TTC549 (cell line): ENCODE measurements around the gene OGFR.
"Not testable (repeated sequence)": the region's sequence is repeated elsewhere in the genome, so short reads cannot be mapped to it uniquely, and the experiment has no call there.

Source experiments
- FAIRE-seq: peaks from 2 replicates; lab custom pipeline; 2012; peaks lifted over from hg19 to GRCh38; lab: Jason Lieb, UNC

OGFR gene

DNA sequence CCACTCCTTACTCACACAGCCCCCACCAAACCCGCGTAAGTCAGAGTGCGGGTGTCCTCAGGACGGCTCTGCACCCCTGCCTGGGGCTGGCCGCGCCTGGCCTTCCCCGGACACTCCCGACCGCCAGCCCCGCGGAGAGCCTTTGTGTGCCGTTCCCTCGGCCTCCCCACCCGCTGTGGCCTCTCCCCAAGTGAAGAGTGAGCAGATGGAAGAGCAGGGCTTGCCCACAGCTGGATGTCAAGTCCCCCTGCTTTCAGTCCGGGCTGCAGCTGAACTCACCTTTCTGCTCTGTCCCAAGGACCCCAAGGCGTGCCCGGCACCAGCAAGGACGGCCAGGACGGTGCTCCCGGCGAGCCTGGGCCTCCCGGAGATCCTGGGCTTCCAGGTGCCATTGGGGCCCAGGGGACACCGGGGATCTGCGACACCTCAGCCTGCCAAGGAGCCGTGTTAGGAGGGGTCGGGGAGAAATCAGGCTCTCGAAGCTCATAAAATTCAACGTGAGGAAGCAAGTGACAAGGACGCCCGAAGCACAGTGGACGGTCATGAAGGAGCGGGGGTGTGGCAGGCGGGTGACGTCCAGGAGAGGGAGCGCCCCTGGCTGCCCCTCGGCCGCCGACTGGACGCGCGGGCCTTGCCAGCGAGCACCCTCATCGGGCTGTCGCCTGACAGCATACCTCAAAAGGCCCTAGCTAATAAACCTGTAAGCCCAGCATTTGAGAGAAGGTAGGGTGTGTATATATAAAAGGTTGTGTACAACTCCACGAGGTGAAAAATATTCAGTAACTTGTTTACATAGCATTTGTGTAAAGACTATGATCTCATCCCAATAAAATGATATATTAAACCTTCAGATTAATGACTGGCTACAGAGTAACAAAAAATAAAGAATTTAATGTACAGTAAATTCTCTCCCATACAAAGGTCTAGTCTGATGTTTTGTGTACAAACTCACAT lies 35.9 kb downstream of the OGFR start:
- no peak for FAIRE-seq

DNA sequence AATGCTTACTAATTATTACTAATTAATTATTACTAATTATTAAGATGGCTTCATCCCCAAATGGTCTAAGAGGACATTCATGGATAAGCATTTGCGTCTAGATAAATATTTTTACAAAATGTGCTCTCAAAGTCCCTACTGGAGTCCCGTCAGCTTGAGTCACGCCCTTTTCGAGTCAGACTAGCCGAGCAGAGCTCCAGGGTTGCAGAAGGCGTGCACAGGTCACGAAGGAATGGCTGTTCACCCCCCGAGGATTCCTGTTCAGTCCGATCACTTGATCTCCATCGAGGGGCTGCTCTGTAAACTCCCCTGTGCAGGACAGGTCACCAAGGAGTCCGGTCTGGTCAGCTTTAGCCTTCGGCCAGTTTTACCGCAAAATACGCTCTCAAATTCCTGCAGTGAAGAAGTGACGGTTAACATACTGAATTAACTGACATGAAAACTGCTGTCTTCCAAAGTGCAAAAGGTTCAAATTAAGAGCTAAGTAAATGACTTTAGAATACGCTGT lies 37.1 kb downstream of the OGFR start:
- no peak for FAIRE-seq

DNA sequence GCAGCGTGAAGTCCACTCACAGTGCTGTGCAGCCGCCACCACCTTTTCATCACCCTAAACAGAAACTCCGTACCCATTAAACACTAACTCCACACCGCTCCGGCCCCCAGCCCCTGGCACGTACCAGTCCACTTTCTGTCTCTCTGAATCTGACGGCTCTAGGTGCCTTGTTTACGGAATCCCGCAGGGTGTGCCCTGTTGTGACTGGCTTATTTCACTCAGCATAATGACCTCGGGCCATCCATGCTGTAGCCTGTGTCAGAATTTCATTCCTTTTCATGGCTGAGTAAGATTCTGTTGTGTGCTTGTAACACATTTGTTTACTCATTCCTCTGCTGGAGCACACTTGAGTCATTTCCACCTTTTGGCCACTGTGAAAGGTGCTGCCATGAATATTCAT lies 39.0 kb downstream of the OGFR start:
- FAIRE-seq = no peak

DNA sequence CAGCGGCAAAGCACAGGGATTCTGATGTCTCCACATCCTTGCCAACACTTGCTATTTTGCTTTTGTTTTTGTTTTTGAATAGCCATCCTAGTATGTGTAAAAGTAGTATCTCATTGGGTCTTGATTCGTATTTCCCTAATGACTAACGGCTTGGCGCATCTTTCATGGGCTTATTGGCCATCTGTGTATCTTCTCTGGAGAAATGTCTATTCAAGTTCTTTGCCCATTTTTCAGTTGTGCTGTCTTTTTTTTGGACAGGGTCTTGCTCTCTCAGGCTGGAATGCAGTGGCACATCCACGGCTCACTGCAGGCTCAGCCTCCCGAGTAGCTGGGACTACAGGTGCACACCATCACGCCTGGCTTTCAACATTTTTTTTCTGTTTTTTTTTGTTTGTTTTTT lies 39.5 kb downstream of the OGFR start:
- FAIRE-seq = no peak

DNA sequence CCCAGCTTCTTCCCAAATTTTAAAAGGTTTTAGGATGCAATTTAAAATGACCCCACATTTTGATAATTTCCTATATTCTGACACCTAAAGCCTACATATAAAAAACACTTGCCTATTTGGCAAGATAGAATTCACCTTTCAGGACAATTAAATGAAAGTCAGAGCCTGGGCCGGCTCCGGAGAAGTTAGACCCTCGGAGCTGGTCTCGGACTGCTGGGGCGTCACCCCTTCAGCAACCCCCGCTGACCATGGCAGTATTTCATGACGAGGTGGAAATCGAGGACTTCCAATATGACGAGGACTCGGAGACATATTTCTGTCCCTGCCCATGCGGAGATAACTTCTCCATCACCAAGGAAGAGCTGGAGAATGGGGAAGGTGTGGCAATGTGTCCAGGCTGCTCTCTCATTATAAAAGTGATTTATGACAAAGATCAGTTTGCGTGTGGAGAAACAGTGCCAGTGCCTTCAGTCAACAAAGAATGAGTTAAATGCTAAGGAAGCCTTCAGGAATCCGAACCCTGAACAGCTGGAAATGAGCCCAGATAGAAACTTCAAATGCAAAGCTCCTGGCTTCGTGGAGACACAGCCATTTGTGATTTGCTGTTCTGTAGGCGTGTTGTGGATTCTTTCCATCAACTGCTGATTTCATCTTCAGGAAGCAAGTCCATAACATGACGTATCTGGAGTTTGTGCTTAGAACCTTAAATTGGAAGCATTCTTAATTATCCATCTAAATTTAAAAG lies 41.0 kb downstream of the OGFR start:
- no peak for FAIRE-seq

DNA sequence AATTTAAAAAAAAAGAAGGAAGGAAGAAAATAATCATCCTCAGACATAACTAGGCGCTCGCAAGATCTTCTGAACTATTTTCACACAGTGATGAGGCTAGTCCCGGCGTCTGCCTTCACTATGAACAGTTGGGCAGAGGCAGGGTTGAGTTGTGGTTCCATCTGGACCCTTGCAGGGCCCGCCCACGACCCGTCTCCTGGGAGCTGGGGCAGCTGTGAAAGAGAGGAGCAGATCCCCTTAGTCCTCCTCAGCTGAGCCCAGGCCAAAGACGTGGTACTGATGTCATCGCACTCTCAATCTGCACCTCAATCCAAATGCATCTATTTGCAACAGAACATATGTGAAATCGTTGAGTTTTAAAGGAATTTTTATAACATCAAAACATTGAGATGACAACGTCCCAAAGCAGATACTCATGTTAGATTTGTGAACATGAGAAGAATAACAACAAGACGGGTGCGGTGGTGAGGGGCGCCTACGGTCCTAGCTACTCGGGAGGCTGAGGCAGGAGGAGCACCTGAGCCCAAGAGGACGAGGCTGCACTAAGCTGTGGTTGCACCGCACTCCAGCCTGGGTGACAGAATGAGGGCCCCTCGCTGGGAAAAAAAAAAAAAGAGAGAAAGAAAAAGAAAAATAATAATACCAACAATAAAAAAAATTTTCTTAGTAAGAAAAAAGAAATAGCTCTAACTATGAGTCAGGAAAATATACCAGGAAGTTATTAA lies 41.7 kb downstream of the OGFR start:
- FAIRE-seq = no peak

DNA sequence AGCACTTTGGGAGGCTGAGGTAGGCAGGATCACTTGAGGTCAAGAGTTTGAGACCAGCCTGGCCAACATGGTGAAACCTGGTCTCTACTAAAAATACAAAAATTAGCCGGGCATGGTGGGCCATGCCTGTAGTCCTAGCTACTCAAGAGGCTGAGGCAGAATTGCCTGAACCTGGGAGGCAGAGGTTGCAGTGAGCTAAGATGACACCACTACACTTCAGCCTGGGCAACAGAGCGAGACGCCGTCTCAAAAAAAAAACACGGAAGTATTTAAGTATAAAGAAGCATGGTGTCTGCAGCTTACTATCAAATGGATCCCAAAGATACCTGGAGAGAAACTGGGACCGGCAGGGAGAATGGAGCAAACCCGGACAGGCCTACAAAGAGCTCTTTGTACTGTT lies 44.3 kb downstream of the OGFR start:
- FAIRE-seq = not testable (repeated sequence)

DNA sequence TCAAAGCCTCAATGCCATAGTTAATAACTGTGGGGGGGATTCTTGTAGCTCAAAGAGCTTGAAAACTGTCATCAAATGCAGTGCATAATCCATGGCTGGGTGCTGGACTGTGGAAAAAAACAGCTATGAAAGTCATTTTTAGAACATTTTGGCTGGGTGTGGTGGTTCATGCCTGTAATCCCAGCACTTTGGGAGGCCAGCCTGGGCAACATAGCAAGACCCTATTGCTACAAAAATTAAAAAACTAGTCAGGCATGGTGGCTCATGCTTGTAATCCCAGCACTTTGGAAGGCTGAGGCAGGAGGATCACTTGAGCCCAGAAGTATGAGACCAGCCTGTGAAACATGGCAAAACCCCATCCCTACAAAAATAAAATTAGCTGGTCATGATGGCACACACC lies 44.8 kb downstream of the OGFR start:
- no peak for FAIRE-seq

DNA sequence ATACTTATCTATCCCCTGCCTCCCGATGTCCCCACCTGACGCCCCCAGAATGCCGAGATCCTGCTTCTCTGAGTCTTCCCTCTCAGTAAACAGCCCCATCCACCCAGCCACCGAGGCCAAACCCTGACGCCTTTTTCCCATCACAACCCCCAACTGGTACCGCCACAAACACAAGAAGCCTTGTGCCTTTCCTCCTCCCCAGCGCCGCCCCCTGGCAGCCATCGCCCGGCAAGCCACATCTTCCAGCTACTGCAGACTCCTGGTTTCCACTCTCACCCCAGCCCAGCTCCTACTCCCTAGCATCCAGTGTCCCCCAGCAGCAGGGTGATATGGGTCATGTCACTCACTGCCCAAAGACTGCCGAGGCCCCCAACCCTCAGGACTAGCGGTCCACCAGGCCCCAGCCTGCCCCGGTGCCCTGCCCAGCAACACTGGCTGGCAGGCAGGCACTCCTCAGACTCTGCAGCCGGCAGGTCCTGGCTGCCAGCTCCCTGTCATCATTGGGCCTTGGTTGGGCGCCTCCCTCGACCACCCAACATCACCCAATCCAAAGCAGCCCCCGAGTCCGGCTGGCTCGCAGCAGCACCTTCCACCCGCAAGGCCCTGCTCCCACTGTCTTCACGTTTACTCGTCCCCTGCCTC lies 45.8 kb downstream of the OGFR start:
- FAIRE-seq = no peak

DNA sequence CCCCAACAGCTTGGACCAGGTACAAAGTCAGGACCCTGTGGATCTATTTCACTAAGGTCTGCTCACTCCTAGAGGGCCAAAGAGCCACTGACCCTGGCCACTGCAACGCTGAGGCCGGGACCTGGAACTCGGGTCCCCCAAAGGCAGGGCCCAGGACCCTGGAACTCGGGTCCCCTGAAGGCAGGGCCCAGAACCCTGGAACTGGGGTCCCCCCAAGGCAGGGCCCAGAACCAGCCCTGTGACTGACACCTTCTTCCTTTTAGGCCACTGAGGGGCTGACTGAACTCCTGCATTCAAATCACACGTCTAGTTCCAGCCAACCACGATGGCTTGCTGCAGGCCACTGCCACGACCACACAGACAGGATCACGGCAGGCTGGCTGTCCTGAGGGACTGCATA lies 47.6 kb downstream of the OGFR start:
- no peak for FAIRE-seq

DNA sequence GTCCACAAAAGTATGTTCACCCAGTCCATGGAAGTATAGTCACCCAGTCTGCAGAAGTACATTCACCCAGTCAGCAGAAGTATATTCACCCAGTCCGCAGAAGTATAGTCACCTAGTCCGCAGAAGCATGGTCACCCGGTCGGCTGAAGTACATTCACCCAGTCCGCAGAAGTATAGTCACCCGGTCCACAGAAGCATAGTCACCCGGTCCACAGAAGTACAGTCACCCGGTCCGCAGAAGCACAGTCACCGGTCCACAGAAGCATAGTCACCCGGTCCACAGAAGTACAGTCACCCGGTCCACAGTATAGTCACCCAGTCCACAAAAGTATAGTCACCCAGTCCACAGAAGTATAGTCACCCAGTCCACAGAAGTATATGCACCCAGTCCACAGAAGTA lies 48.2 kb downstream of the OGFR start:
- FAIRE-seq = no peak

DNA sequence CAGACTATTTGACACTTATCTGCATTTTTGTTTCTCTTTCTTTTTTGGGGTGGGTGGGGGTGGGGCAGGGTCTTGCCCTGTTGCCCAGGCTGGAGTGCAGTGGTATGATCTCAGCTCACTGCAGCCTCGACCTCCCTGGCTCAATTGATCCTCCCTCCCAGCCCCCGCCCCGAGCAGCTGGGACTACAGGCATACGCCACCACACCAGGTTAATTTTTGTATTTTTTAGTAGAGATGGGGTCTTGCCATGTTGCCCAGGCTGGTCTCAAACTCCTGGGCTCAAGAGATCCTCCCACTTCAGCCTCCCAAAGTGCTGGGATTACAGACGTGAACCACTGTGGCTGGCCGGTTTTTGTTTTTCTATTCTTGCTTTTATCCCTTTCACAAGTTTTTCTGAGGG lies 48.7 kb downstream of the OGFR start:
- FAIRE-seq = not testable (repeated sequence)

DNA sequence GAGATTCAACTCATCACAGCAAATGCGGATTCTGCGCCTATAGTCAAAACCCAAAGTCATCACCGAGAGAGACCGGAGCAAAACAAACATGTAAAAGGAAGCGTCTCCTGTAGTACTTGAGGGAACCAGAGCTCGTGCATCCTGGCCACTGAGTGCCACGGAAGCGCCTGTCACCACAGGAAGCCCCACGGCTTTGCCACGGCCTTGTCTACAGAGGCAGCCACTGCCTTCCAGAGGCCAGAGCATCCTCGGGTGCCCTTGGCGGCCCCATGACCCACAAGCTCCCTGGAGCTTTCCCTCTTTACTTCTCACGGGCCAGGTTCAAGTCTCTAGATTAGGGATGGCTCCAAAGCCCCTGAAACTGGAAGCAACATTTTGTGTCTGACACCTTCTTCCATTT lies 49.5 kb downstream of the OGFR start:
- no peak for FAIRE-seq

DNA sequence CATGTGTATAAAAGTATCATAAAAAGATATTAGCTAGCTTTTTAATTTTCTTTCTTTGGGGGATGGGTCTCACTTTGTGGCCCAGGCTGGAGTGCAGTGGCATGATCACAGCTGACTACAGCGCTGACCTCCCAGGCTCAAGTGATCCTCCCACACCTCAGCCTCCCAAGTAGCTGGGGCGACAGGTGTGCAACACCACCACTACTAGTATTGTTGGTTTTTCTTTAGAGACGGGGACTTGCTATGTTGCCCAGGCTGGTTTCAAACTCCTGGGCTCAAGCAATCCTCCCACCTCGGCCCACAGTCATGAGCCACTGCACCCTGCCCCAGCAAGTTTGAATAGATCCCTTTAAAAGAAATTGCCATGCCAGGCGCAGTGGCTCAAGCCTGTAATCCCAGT lies 50.5 kb downstream of the OGFR start:
- no peak for FAIRE-seq

DNA sequence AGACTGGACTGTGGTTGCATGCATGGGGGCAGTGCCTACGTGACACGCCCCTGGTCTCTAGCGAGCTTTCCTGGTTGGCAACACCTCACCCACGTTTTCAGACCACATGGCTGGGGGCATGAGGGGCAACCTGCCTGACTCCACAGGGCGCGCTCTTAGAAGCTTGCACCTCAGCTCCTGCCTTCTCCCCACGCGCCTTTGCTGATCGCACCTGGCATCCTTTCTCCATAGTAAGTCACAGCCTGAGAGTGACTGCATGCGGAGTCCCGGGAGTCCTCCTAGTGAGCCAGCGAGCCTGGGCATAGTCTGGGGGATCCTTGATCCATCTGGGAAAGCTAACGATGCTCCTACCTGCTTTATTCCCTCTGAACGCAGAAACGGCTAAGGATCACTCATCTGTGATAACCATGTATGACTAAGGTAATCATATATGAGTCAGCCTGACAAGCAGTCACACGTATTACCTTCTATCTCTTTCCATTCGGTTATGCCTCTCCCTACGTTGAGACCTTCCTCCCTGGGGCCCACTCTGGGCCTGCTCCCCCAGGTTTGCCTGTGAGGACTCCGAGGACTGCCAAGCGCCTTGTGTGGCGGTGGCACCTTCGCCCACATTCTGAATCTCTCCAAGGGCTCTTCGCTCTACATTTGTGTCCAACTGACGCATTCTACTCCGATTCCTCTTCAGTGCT lies 52.4 kb downstream of the OGFR start:
- FAIRE-seq = no peak

DNA sequence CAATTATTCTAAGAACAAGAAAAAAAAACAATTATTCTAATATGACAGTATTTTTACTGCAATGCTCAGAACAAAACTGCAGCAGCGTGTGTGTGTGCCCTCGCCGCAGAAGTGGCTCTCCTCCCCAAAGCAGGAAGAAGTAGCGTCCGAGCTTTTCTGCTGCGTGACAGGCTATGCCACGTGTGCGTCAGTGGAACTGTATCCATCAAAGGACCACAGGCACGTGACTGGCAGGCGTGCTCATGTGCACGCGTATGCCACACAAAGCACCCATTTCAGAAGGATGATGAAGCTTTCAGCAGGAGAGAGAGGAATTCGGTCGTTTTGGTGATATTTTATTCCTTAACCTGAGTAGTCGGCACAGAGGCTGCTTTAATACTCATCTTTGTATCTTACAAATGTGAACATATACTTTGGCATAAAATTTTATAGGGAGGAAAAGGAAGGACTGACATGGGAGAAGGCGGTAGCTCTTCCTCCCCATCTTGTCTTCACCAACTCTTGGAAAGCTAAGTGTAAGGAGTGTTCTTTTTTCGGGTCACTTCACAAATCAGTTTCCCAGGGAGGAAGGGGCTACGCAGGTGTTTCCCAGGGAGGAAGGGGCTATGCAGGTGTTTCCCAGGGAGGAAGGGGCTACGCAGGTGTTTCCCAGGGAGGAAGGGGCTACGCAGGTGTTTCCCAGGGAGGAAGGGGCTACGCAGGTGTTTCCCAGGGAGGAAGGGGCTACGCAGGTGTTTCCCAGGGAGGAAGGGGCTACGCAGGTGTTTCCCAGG lies 53.6 kb downstream of the OGFR start:
- FAIRE-seq = no peak

DNA sequence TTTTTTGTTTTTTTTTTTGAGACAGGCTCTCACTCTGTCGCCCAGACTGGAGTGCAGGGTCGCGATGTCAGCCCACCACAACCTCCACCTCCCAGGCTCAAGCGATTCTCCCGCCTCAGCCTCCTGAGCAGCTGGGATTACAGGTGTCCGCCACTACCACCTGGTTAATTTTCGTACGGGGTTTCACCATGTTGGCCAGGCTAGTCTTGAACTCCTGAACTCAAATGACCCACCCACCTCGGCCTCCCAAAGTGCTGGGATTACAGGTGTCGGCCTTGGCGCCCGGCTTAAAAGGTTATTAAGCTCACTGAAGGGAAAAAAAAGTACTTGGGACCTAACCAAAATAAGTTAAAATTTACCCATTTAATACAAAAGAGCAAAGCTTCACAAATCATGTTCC lies 55.1 kb downstream of the OGFR start:
- no peak for FAIRE-seq

DNA sequence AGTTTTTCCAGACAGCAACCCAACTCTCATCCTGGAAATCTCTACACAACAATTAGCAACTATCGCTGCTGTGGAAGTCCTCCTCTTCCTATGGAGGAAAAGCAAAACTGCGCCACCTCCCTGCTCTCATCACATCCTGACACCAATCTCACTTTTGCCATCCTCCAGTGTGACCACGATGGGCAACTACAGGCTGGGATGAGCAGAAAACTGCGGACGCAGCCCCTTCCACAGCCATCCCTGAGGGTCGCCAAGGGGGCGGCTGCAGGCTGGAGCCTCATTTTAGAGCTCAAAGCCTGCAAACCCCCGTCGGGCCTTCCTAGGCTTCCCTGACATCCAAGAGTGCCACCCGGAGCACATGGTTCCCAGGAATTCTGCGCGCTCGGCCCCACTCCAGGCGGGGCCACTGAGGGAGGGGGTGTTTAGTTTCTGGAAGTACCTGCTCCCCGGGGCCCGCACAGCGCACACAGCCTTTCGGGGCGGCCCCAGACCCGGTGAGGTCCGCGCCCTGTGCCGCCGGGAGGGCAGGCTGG lies 55.8 kb downstream of the OGFR start:
- FAIRE-seq = no peak

DNA sequence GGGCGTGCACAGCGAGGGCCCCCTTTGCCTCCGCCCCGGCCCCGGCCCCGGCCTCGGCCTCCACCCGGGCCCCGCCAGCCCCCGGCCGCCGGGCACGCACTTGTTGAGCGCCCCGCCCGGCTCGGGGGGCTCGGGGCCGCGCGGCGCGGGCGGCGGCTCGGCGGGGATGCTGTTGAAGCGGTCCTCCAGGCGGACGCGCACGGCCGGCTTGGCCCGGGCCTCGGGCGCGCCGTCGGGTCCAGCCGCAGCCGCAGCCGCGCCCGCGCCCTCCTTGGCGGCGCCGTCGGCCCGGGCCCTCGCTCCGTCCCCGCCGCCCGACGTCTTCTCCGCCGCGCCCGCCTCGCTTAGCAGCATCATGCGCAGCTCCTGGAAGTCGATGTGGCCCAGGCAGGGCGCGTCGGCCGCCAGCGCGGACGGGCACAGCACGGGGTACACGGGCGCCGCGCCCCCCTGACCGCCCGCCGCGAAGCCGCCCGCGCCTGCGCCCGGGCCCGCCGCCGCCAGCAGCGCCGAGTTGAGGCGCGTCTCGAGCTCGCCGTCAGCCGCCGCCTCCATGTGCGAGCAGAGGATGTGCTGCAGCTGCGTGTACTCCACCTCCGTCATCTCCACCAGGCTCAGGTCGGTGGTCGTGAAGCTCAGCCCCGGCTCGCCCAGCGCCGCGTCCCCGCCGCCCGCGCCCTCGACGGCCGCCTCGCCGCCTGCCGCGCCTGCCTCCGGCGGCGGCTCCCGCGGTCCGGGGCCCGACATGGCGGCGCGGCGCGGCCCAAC lies 56.5 kb downstream of the OGFR start:
- FAIRE-seq = no peak
